HEK293 (cell line): ENCODE results near the gene MYL3.

Experiments used
- CTCF ChIA-PET: fragments of 350-600 bp; formaldehyde crosslinking; extraction: SDS; loops from one replicate; lab custom pipeline; 2021; ENCODE audit warnings: antibody characterized with exemption; lab: Yijun Ruan, JAX
- POLR2A ChIA-PET: fragments of 300-600 bp; formaldehyde crosslinking; extraction: SDS; loops from one replicate; lab custom pipeline; 2020; ENCODE audit warnings: antibody characterized with exemption, inconsistent platforms; lab: Yijun Ruan, JAX
- H3K27ac ChIP-seq: fragments of 200-500 bp; sonication (Bioruptor generic); 2 replicates; pipeline ENCODE4 v1.5.1; 2014; ENCODE audit warnings: low read depth, low read length, control low read depth, inconsistent platforms; ENCODE audit errors: extremely low read depth
- H3K36me3 ChIP-seq, 2 experiments: fragments of 200-500 bp in 1 of 2; sonication (Bioruptor generic) in 1 of 2; 1 replicate in 1 of 2; 2 replicates in 1 of 2; pipeline ENCODE4 v1.5.1; 2014 to 2017; ENCODE audit warnings: inconsistent platforms in 2 of 2, low read length in 2 of 2; ENCODE audit not compliant: control insufficient read depth in 2 of 2, insufficient read depth in 1 of 2
- H3K4me1 ChIP-seq: fragments of 200-500 bp; sonication (Bioruptor generic); 2 replicates; pipeline ENCODE4 v1.5.1; 2014; ENCODE audit warnings: mild to moderate bottlenecking, low read length, inconsistent platforms; ENCODE audit not compliant: control insufficient read depth, insufficient read depth
- H3K4me3 ChIP-seq: 2 replicates; pipeline ENCODE4 v1.5.1; 2011; ENCODE audit warnings: low read depth, mild to moderate bottlenecking, control low read depth, low read length, moderate library complexity
- H3K9me3 ChIP-seq: fragments of 200-500 bp; sonication (Bioruptor generic); 2 replicates; pipeline ENCODE4 v1.5.1; 2014; ENCODE audit warnings: low read depth, low read length, inconsistent platforms; ENCODE audit not compliant: control insufficient read depth, insufficient read depth
- BCL11A ChIP-seq: fragments of 450-650 bp; formaldehyde crosslinking; IDR thresholded peaks from 2 replicates; pipeline ENCODE4 v1.5.1; 2016; ENCODE audit warnings: low read depth, missing biosample characterization, missing genetic modification characterization
- BCL11B ChIP-seq: fragments of 450-650 bp; formaldehyde crosslinking; IDR thresholded peaks from 2 replicates; pipeline ENCODE4 v1.5.1; 2016; ENCODE audit warnings: low read depth, missing biosample characterization, missing genetic modification characterization
- EGR2 ChIP-seq: fragments of 450-650 bp; formaldehyde crosslinking; IDR thresholded peaks from 2 replicates; pipeline ENCODE4 v1.5.1; 2016; ENCODE audit warnings: low read depth, missing biosample characterization, missing genetic modification characterization
- GFI1B ChIP-seq: fragments of 450-650 bp; formaldehyde crosslinking; IDR thresholded peaks from 2 replicates; pipeline ENCODE4 v1.5.1; 2016; ENCODE audit warnings: missing biosample characterization, missing genetic modification characterization
- IKZF3 ChIP-seq: fragments of 450-650 bp; IDR thresholded peaks from 2 replicates; pipeline ENCODE4 v1.5.0; 2018; ENCODE audit warnings: missing biosample characterization, mild to moderate bottlenecking, missing genetic modification characterization, moderate library complexity
- KLF8 ChIP-seq: fragments of 450-650 bp; formaldehyde crosslinking; IDR thresholded peaks from 2 replicates; pipeline ENCODE4 v1.5.1; 2016; ENCODE audit warnings: missing biosample characterization, missing genetic modification characterization
- KLF9 ChIP-seq: fragments of 450-650 bp; formaldehyde crosslinking; IDR thresholded peaks from 2 replicates; pipeline ENCODE4 v1.5.1; 2016; ENCODE audit warnings: missing biosample characterization, missing genetic modification characterization, low read depth
- RBAK ChIP-seq: fragments of 450-650 bp; formaldehyde crosslinking; IDR thresholded peaks from 2 replicates; pipeline ENCODE4 v1.5.1; 2016; ENCODE audit warnings: missing biosample characterization, missing genetic modification characterization
- SCRT2 ChIP-seq: fragments of 450-650 bp; formaldehyde crosslinking; IDR thresholded peaks from 2 replicates; pipeline ENCODE4 v1.5.1; 2016; ENCODE audit warnings: missing biosample characterization, missing genetic modification characterization
- ZBTB8A ChIP-seq: fragments of 450-650 bp; formaldehyde crosslinking; IDR thresholded peaks from 2 replicates; pipeline ENCODE4 v1.5.1; 2016; ENCODE audit warnings: missing biosample characterization, missing genetic modification characterization
- ZFHX2 ChIP-seq: fragments of 450-650 bp; formaldehyde crosslinking; conservative IDR thresholded peaks from 2 replicates; pipeline ENCODE4 v1.5.1; 2016; ENCODE audit warnings: missing biosample characterization, missing genetic modification characterization
- ZFP37 ChIP-seq: fragments of 450-650 bp; formaldehyde crosslinking; IDR thresholded peaks from 2 replicates; pipeline ENCODE4 v1.5.1; 2016; ENCODE audit warnings: missing biosample characterization, missing genetic modification characterization
- ZNF146 ChIP-seq: fragments of 450-650 bp; formaldehyde crosslinking; IDR thresholded peaks from 2 replicates; pipeline ENCODE4 v1.5.1; 2016; ENCODE audit warnings: missing biosample characterization, missing genetic modification characterization
- ZNF266 ChIP-seq: fragments of 450-650 bp; formaldehyde crosslinking; IDR thresholded peaks from 2 replicates; pipeline ENCODE4 v1.5.1; 2016; ENCODE audit warnings: missing biosample characterization, missing genetic modification characterization, low read depth
- ZNF324 ChIP-seq: fragments of 450-650 bp; formaldehyde crosslinking; IDR thresholded peaks from 2 replicates; pipeline ENCODE4 v1.5.1; 2016; ENCODE audit warnings: missing biosample characterization, missing genetic modification characterization
- ZNF416 ChIP-seq: fragments of 450-650 bp; formaldehyde crosslinking; IDR thresholded peaks from 2 replicates; pipeline ENCODE4 v1.5.1; 2016; ENCODE audit warnings: missing biosample characterization, missing genetic modification characterization
- ZNF501 ChIP-seq: fragments of 450-650 bp; formaldehyde crosslinking; IDR thresholded peaks from 2 replicates; pipeline ENCODE4 v1.5.1; 2016; ENCODE audit warnings: missing biosample characterization, missing genetic modification characterization
- ZNF521 ChIP-seq: fragments of 450-650 bp; formaldehyde crosslinking; IDR thresholded peaks from 2 replicates; pipeline ENCODE4 v1.5.1; 2017; ENCODE audit warnings: missing biosample characterization, mild to moderate bottlenecking, missing genetic modification characterization
- ZNF544 ChIP-seq: fragments of 450-650 bp; formaldehyde crosslinking; IDR thresholded peaks from 2 replicates; pipeline ENCODE4 v1.5.0; 2017; ENCODE audit warnings: missing biosample characterization, missing genetic modification characterization
- TF ChIP-seq, protein P1 (sequence below): fragments of 450-650 bp; formaldehyde crosslinking; IDR thresholded peaks from 2 replicates; pipeline ENCODE4 v1.5.1; 2016; ENCODE audit warnings: missing biosample characterization, missing genetic modification characterization
- TF ChIP-seq, protein P2 (sequence below): fragments of 450-650 bp; formaldehyde crosslinking; IDR thresholded peaks from 2 replicates; pipeline ENCODE4 v1.5.1; 2016; ENCODE audit warnings: missing biosample characterization, missing genetic modification characterization
- TF ChIP-seq, protein P3 (sequence below): fragments of 450-650 bp; formaldehyde crosslinking; conservative IDR thresholded peaks from 2 replicates; pipeline ENCODE4 v1.5.1; 2016; ENCODE audit warnings: low read depth, missing biosample characterization, missing genetic modification characterization
- TF ChIP-seq, protein P4 (sequence below): fragments of 450-650 bp; formaldehyde crosslinking; IDR thresholded peaks from 2 replicates; pipeline ENCODE4 v1.5.1; 2017; ENCODE audit warnings: missing biosample characterization, mild to moderate bottlenecking, missing genetic modification characterization, moderate library complexity

MYL3 gene

DNA sequence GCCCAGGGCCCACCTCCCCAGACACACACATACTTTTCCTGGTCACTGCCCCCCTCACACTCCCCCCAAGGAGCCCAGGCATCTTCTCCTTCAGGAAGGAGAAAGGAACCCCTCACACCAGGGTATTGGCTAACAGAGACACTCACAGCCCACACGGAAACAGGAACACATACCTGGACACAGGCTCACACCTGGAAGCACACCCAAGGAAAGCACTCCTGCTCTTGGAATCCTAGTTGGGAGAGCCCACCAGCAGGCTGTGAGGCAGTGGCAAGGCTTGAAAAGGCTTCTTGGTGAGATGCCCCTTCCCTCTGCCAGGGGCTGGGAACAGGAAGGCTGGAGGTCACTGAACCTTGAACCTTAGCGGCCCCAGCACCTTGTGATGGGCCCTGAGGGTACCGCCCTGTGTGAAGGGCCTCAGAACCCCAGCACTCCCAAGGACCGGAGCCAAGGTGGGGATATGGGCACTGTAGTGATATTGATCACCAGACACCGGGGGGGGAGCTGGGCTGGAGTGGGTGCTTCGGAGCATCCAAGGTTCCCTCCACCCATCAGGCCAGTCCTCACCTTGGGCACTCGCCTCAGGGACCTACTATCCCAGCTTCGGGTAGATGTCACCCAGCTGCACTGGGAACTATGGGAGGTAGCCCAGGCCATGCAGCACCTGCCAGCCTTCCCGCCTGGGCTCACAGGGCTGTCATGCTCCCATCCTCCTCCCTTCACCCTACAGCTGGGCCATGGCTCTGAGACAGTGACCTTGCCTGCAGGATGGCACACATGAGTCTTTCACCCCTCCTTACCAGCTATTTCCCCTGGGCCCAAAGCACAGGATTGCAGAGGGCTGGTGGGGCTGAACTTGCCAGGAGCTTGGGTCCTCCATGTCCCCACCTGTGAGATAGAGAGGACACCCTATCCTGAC lies 16.4 kb downstream of the MYL3 start:
- POLR2A ChIA-PET = interaction anchor here (1.0 to 1.2 kb wide), 2 partner anchors 63 to 534 kb away, joined by 6 to 7 read pairs; partner anchors contain the start of gene PTPN23
- CTCF ChIA-PET = interaction anchor here (0.6 to 1.9 kb wide), 11 partner anchors 11 to 500 kb away, joined by 3 to 9 read pairs (median 4); no protein-coding TSS in a partner anchor
- H3K4me1 ChIP-seq = no peaks in the 10 kb centered on the region
- TF ChIP-seq, protein P1, sequence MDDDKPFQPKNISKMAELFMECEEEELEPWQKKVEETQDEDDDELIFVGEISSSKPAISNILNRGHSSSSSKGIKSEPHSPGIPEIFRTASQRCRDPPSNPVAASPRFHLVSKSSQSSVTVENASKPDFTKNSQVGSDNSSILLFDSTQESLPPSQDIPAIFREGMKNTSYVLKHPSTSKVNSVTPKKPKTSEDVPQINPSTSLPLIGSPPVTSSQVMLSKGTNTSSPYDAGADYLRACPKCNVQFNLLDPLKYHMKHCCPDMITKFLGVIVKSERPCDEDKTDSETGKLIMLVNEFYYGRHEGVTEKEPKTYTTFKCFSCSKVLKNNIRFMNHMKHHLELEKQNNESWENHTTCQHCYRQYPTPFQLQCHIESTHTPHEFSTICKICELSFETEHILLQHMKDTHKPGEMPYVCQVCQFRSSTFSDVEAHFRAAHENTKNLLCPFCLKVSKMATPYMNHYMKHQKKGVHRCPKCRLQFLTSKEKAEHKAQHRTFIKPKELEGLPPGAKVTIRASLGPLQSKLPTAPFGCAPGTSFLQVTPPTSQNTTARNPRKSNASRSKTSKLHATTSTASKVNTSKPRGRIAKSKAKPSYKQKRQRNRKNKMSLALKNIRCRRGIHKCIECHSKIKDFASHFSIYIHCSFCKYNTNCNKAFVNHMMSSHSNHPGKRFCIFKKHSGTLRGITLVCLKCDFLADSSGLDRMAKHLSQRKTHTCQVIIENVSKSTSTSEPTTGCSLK = no peak
- TF ChIP-seq BCL11B (tag by site-specific recombination) = no peak
- TF ChIP-seq GFI1B = no peak
- TF ChIP-seq ZFP37 (tag by site-specific recombination) = no peak
- TF ChIP-seq, protein P2, sequence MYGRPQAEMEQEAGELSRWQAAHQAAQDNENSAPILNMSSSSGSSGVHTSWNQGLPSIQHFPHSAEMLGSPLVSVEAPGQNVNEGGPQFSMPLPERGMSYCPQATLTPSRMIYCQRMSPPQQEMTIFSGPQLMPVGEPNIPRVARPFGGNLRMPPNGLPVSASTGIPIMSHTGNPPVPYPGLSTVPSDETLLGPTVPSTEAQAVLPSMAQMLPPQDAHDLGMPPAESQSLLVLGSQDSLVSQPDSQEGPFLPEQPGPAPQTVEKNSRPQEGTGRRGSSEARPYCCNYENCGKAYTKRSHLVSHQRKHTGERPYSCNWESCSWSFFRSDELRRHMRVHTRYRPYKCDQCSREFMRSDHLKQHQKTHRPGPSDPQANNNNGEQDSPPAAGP = no peak
- no peak for TF ChIP-seq ZNF501 (tag by site-specific recombination)
- TF ChIP-seq ZNF324 (tag by site-specific recombination) = no peak
- TF ChIP-seq, all 188 proteins: peak for 0
- H3K27ac ChIP-seq = no peak overlapping the region
- no peak overlapping the region for H3K4me3 ChIP-seq
- no peaks in the 10 kb centered on the region for H3K9me3 ChIP-seq
- H3K36me3 ChIP-seq = no peaks in the 10 kb centered on the region

DNA sequence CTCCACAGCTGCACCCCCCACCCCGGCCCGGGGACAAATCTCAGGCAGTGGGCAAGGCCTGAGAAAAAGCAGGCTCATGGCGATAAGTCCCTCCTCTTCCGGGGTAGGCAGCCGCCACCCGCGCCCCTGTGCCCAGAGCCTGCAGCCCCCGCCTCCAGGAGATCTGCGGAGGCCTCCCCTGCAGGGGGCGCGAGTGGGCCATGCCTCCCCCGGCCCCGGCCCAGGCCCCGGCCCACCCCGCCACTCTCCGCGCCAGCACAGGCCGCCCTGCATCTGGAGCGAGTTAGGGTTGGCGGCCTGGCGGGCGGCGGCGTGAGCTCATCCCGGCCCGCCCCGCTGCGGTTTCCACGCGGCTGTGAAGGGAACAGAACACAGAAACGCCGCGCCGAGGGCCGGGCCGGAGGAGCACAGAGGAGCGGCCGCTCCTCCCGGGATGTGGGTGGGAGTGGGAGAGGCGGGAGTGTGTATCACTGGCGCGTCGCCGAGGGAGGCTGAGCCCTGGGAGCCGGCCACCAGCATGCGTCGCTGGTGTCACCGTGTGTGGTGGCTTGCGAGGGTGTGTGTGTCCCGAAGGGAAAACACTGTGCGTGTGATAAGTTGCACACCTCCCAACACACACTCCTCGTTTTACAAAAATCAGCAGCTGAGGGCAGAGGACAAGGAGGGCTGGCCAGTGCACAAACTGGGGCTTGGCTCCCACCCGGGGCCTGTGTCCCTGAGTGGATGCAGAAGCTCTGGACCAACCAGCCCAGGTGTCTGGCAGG lies 17.2 kb downstream of the MYL3 start:
- H3K27ac ChIP-seq = peak overlapping the region; percentile 39; the same call in 1 of the 2 replicates
- H3K36me3 ChIP-seq = no peaks in the 10 kb centered on the region
- peak overlapping the region; percentile 48 for H3K4me3 ChIP-seq
- ChIA-PET POLR2A (interaction anchor here (0.8 to 1.3 kb wide), 4 partner anchors 22 to 534 kb away, joined by 3 to 7 read pairs (median 4); partner anchors contain the start of gene PTPN23), CTCF (interaction anchor here (0.6 to 1.9 kb wide), 11 partner anchors 10 to 501 kb away, joined by 3 to 9 read pairs (median 4); no protein-coding TSS in a partner anchor)
- H3K9me3 ChIP-seq = no peaks in the 10 kb centered on the region
- no peaks in the 10 kb centered on the region for H3K4me1 ChIP-seq
- TF ChIP-seq ZFHX2 (tag by site-specific recombination) = peak; percentile 95
- no peak for TF ChIP-seq IKZF3 (tag by site-specific recombination)
- TF ChIP-seq ZNF544 (tag by site-specific recombination) = no peak
- 0 out of 2 replicates have a peak, but pooled peaks have one; percentile 24 for TF ChIP-seq KLF8 (tag by site-specific recombination)
- no peak for TF ChIP-seq ZNF521 (tag by site-specific recombination)
- TF ChIP-seq BCL11A (tag by site-specific recombination) = no peak
- no peak for TF ChIP-seq ZNF146
- peak; percentile 23; the same call in 1 of the 2 replicates for TF ChIP-seq KLF9 (tag by site-specific recombination)
- no peak for TF ChIP-seq SCRT2 (tag by site-specific recombination)
- TF ChIP-seq, protein P3, sequence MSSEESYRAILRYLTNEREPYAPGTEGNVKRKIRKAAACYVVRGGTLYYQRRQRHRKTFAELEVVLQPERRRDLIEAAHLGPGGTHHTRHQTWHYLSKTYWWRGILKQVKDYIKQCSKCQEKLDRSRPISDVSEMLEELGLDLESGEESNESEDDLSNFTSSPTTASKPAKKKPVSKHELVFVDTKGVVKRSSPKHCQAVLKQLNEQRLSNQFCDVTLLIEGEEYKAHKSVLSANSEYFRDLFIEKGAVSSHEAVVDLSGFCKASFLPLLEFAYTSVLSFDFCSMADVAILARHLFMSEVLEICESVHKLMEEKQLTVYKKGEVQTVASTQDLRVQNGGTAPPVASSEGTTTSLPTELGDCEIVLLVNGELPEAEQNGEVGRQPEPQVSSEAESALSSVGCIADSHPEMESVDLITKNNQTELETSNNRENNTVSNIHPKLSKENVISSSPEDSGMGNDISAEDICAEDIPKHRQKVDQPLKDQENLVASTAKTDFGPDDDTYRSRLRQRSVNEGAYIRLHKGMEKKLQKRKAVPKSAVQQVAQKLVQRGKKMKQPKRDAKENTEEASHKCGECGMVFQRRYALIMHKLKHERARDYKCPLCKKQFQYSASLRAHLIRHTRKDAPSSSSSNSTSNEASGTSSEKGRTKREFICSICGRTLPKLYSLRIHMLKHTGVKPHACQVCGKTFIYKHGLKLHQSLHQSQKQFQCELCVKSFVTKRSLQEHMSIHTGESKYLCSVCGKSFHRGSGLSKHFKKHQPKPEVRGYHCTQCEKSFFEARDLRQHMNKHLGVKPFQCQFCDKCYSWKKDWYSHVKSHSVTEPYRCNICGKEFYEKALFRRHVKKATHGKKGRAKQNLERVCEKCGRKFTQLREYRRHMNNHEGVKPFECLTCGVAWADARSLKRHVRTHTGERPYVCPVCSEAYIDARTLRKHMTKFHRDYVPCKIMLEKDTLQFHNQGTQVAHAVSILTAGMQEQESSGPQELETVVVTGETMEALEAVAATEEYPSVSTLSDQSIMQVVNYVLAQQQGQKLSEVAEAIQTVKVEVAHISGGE = peak; percentile 9; the same call in 1 of the 2 replicates
- TF ChIP-seq ZNF266 = no peak
- 0 out of 2 replicates have a peak, but pooled peaks have one; percentile 20 for TF ChIP-seq ZBTB8A (tag by site-specific recombination)
- TF ChIP-seq RBAK (tag by site-specific recombination) = no peak
- TF ChIP-seq, protein P4, sequence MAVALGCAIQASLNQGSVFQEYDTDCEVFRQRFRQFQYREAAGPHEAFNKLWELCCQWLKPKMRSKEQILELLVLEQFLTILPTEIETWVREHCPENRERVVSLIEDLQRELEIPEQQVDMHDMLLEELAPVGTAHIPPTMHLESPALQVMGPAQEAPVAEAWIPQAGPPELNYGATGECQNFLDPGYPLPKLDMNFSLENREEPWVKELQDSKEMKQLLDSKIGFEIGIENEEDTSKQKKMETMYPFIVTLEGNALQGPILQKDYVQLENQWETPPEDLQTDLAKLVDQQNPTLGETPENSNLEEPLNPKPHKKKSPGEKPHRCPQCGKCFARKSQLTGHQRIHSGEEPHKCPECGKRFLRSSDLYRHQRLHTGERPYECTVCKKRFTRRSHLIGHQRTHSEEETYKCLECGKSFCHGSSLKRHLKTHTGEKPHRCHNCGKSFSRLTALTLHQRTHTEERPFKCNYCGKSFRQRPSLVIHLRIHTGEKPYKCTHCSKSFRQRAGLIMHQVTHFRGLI (tag by site-specific recombination) = no peak
- TF ChIP-seq, protein P2 = peak; percentile 31; the same call in 1 of the 2 replicates
- TF ChIP-seq EGR2 (tag by site-specific recombination) = peak; percentile 88
- TF ChIP-seq ZNF416 (tag by site-specific recombination) = no peak
